Measurements from ENCODE around the gene NDRG4.

DNA sequence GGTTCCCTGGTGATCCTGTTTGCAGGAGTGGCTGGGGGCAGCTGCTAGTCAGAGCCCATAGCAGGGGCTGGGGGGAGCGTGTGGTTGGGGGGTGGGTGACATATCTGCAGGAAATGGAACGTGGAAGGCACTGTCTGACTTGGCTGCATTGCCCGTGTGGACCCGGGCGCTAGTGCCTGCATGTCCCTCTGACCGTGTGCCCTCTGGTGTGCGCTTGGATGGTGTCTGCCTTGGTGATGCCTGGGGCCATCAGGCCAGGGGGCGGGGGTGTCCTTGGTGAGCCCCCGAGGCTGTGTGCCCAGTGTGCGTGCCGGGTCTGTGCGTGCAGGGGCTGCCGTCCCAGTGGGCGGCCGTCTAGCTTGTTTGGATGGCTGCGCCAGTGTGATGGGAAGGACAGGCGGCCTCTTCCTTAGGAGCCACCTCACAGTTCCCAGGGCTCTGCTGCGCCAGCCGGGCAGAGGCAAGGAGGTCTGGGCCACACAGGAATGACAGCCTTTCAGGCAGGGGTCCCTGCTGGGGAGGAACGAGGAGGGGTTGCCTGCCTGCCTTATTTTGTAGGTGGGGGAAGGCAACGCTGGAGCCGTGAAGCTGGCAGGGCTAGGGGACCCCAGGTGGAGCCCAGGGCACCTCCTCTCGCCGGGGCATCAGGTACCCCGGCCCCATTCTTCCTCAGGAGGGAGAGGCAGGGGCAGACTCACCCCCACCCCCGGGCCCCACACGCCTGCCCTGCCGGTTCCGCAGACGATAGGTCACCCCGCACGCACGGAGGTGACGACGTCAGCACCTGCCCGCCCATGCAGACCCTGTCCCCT lies 693 bp downstream of the NDRG4 start:
- TF ChIP-seq EP300 (IDR thresholded peaks at IDR 0.05; ENCODE audit: low read depth): no peak
- TF ChIP-seq, protein P1, sequence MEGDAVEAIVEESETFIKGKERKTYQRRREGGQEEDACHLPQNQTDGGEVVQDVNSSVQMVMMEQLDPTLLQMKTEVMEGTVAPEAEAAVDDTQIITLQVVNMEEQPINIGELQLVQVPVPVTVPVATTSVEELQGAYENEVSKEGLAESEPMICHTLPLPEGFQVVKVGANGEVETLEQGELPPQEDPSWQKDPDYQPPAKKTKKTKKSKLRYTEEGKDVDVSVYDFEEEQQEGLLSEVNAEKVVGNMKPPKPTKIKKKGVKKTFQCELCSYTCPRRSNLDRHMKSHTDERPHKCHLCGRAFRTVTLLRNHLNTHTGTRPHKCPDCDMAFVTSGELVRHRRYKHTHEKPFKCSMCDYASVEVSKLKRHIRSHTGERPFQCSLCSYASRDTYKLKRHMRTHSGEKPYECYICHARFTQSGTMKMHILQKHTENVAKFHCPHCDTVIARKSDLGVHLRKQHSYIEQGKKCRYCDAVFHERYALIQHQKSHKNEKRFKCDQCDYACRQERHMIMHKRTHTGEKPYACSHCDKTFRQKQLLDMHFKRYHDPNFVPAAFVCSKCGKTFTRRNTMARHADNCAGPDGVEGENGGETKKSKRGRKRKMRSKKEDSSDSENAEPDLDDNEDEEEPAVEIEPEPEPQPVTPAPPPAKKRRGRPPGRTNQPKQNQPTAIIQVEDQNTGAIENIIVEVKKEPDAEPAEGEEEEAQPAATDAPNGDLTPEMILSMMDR (IDR thresholded peaks at IDR 0.05): no peak
- no peak for TF ChIP-seq POLR2A (IDR thresholded peaks at IDR 0.05)
- no peak for TF ChIP-seq POLR2AphosphoS5 (IDR thresholded peaks at IDR 0.05)

Measured in transverse colon (tissue), 4 donors.